ENCODE results near the gene HMBS.
"Not testable (repeated sequence)": the region's sequence is repeated elsewhere in the genome, so short reads cannot be mapped to it uniquely, and the experiment has no call there.

The HMBS gene

GRCh38 chr11:119100994-119101758 lies 16.5 kb downstream of the HMBS start:
- peak; percentile 34 for DNase-seq (ENCODE audit: low spot score)

GRCh38 chr11:119101759-119102423 lies 17.2 kb downstream of the HMBS start, which contains the start of gene DPAGT1:
Gene DPAGT1, minus strand, starts transcription at chr11:119101853. Its CDS starts 198 bp downstream, at chr11:119101655.
- peak; percentile 85 for DNase-seq (ENCODE audit: low spot score)

- DNase-seq (ENCODE audit: low spot score), result not testable (repeated sequence)
Observed at GRCh38 chr11:119103161-119103664, 18.5 kb downstream of the HMBS start.

- DNase-seq (ENCODE audit: low spot score), result no peak
Observed at GRCh38 chr11:119103793-119104192, 19.1 kb downstream of the HMBS start.

- DNase-seq (ENCODE audit: low spot score), result peak; percentile 97
Observed at GRCh38 chr11:119106564-119107537, 22.2 kb downstream of the HMBS start, which contains the start of gene C2CD2L. Gene C2CD2L, plus strand, starts transcription at chr11:119107344. Its CDS starts 398 bp downstream, at chr11:119107742.

GRCh38 chr11:119107538-119108145 lies 23.0 kb downstream of the HMBS start:
- DNase-seq (ENCODE audit: low spot score), result peak; percentile 49

- peak; percentile 27 for DNase-seq (ENCODE audit: low spot score)
Observed at GRCh38 chr11:119108146-119108856, 23.6 kb downstream of the HMBS start.

- no peak for DNase-seq (ENCODE audit: low spot score)
Observed at GRCh38 chr11:119108857-119109221, 24.2 kb downstream of the HMBS start.

GRCh38 chr11:119109843-119110242 lies 25.2 kb downstream of the HMBS start:
- no peak for DNase-seq (ENCODE audit: low spot score)

- no peak for DNase-seq (ENCODE audit: low spot score)
Observed at GRCh38 chr11:119110439-119110838, 25.8 kb downstream of the HMBS start.

- DNase-seq (ENCODE audit: low spot score), result no peak
Observed at GRCh38 chr11:119111361-119111925, 26.8 kb downstream of the HMBS start.

GRCh38 chr11:119112314-119113020 lies 27.8 kb downstream of the HMBS start:
- DNase-seq (ENCODE audit: low spot score), result no peak

- no peak for DNase-seq (ENCODE audit: low spot score)
Observed at GRCh38 chr11:119113716-119114115, 29.0 kb downstream of the HMBS start.

GRCh38 chr11:119114351-119114750 lies 29.7 kb downstream of the HMBS start:
- no peak for DNase-seq (ENCODE audit: low spot score)

- DNase-seq (ENCODE audit: low spot score), result no peak
Observed at GRCh38 chr11:119115484-119116234, 31.0 kb downstream of the HMBS start.

- no peak for DNase-seq (ENCODE audit: low spot score)
Observed at GRCh38 chr11:119116235-119116594, 31.5 kb downstream of the HMBS start.

GRCh38 chr11:119116601-119117000 lies 31.9 kb downstream of the HMBS start:
- no peak for DNase-seq (ENCODE audit: low spot score)

- no peak for DNase-seq (ENCODE audit: low spot score)
Observed at GRCh38 chr11:119117004-119117706, 32.5 kb downstream of the HMBS start.

GRCh38 chr11:119118227-119118626 lies 33.5 kb downstream of the HMBS start:
- no peak for DNase-seq (ENCODE audit: low spot score)

All from AG08396 (cell line).